CD4-positive, alpha-beta T cell treated with Interferon alpha-2 for 1 hour (primary cell): ENCODE measurements around the gene PCK1.

ENCODE experiments used
- DNase-seq, 2 donors: peaks; one replicate each; pipeline ENCODE4 v3.0.0-alpha.2; 2020 to 2022

The PCK1 gene

DNA sequence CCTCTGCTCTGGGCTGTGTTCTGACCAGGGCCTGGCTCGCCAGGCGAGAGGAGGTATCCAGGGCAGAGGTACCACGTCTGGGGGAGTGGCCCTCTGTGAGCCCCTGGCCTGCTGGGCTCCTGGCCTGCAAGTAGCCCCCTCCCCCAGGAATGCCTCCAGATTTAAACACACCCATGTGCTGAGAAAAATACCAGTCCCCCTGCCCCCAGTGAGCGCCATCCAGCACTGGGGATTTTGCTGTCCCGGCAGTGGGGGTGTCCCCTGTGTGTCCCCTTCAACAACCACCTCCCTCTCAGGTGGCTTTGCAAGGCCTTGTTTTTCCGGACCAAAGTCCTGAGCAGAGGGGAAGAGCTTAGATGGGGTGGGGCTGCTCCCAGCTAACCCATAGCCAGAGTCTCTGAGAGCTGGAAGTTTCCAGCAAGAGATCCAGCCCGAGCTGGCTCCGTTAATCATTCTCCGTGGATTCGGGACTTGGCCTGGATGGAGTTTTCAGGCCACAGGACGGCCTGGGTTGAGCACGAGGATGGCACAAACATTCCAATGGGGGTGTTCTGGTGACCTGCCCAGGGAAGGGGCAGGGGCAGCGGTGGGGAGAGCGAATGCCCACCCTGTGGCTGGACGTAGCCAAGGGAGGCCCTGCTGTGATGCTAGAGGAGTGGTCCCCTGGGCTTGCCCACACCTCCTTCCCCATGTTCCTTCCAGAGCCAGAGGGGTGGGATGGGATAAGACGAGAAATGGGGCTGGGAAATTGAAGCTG lies 29.0 kb downstream of the PCK1 start:
- no peak for DNase-seq

DNA sequence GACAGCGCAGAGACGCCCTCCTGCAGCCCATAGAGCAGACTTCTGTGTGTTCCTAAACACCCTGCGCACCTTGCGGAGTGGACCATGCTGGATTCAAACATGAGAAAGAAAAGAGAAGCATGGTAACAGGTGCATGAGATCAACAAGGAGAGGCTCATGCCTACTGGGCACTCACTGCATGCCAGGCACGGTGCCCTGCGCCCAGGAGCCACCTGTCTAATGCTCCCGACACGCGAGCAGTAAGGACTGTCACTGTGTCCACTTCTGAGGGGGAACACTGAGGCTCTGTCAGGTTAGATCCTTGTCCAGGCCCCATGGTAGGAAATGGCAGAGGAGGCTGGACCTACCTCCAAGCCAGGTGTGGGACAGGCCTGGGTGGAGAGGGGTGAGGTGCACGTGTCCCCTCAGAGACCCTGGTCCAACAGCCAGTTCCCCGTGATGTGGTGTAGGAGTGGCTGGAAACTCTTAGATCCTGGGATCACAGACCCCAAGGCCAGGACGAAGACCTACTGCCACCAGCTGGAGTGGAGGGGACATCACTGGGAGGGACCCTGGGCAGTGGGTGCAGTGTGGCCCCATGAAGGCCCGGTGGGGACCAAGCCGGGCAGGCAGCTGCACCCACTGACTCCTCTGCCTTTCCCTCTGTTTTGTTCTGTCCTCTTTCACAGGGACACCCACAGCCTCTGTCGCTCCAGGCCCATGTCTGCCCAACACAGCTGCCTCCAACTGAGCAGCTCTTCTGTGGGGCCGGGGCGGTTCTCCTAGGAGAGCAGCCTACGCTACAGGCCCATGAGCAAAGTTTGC lies 29.8 kb downstream of the PCK1 start:
- no peak for DNase-seq

DNA sequence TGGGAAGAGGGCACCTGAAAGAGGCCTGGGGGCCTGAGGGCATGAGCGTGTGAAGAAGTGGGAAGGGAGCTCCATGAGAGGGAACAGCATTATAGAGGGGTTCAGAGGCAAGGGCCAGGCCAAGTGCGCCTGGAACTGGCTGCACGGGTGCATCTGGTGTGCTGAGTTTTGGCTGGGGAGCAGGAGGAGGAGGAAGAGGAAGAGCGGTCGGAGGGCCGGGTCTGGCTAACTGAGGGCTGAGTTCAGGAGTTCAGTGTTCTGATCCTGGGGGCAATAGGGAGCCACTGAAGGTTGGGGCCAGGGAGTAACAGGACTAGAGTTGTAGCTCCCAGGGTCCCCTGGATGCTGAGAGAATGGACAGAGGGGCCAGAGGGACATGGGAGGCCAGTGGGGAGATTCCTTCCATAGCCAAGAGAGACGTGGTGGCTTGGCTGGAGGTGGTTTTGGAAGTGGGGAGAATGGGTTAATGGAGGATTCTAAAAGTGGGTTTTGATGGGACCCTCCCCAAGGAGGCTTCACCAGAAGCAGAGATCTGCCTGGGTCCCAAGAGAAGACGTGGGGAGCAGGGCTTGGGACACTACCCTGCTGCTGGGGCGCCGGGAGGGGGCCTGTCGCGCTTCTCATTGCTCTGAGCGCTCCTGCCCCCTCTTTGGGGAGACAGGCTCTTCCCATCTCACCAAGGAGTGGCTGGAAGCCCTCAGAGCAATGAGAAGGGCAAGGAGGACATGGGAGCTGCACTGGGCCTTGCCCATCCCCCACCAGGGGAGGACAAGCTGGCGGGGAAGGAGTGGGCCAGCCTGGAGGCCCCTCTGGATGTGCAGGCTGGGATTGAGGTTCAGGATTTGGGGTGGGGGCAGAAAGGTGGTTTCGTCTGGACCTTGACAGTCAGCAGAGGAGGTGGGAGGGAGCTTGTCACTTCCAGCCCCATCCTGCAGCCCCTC lies 30.6 kb downstream of the PCK1 start:
- no peak for DNase-seq

DNA sequence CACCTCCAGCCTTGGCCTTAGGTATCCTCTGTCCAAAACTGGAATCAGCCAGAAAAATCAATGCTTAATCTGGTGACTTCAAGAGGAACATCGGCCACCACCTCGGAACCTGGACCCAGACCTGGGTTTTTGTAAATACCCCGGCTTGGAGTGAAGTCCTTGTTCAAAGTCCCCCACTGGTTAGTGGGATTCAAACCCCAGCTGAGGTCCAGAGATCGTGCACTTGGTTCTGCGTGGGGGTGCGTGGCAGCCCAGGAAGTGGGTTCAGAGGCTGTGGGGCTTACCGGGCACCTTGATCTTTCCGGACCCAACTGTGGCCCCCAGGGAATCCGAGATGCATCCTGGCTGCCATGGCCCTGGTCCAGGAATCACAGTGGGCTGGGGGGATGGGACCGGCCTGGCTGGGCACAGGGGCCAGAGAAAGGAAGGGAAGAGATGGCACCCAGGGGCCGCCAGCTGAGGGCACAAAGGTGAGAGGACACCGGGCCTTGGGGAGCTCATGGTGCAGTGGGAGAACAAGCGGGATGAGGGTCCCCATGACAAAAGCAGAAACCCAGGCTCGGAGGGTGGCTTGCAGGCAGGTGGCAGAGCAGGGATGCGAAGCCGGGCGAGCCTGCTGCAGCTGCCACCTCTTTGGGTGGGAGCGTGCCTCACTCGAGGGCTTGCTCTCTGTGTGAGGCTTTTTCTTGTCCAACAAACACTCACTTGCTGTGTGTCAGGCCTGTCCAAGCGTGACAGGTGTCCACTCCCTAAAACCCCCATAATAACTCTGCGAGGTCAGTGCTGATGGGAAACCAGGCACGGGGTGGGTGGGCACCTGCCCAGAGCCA lies 31.6 kb downstream of the PCK1 start:
- DNase-seq, result no peak

DNA sequence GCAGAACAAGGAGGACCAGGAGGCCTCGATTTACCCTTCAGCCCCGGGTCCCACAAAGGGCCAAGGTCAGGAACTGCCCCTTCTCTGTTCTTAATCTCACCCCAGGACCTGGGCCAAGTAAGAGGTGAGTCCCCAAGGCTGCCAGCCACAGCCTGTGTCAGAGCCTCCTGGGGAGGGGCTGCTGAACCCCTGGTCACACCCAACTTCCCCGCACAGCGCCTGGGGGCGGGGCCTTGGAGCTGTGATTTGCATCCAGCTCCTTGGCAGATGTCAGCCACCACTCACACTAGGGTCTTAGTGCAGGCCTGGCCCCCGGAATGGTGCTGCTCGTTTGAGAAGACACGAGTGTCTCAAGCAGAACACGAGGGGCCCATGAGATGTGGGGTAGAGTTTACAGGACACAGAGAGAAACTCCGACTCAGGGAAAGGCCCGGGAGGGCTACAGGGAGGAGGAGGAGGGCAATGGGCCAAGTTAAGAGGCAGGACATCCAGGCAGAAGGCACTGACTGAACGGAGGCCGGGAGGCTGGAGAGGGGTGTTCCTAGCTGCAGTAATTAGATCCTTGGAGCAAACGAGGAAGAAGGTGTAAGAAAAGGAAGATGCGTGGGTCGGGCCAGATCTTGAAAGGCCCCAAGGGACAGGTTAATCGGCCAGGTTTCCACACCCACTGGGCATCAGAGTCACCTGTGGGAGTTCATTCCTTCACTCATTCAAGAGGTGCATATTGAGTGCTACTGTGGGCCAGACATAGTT lies 32.4 kb downstream of the PCK1 start:
- DNase-seq, result no peak

DNA sequence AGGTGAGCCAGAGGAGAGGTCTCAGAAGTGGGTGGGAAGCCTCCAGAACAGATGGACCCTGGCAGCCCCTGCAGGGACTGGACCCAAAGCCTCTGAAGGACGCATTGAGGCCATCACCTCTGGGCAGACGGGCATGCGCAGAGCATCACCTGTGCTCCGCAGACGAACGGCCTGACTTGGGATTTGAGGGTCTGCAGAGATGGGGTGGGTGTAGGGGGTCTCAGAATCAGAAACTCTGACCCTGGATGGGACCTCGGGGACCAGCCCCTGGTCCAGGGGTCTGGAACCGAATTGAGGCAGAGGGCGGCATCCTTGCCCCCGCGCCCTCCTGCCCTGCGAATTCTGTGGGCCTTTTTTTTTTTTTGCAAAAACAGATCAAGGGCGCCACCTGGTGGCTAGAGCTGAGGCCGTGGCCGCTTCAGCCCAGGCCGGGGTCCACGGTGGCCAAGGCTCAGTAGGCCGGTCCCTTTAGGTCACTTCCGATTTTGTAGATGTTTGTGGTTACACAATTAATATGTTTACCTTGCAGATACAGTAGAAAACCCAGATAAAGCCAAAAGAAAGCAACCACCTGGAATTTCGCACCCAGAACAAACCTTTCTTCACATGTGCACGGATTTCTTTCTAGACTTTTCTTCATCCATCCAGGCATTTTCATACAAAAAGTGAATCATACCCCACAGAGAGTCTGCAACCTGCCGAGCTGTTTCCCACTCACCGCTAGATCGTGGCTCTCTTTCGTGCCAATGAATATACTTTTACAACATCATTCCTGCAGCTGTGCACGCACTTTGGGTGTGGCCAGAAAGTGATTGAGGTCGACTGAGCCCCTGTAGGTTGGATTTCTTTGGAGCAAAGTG lies 33.4 kb downstream of the PCK1 start:
- peak; percentile 30 to 50 for DNase-seq

DNA sequence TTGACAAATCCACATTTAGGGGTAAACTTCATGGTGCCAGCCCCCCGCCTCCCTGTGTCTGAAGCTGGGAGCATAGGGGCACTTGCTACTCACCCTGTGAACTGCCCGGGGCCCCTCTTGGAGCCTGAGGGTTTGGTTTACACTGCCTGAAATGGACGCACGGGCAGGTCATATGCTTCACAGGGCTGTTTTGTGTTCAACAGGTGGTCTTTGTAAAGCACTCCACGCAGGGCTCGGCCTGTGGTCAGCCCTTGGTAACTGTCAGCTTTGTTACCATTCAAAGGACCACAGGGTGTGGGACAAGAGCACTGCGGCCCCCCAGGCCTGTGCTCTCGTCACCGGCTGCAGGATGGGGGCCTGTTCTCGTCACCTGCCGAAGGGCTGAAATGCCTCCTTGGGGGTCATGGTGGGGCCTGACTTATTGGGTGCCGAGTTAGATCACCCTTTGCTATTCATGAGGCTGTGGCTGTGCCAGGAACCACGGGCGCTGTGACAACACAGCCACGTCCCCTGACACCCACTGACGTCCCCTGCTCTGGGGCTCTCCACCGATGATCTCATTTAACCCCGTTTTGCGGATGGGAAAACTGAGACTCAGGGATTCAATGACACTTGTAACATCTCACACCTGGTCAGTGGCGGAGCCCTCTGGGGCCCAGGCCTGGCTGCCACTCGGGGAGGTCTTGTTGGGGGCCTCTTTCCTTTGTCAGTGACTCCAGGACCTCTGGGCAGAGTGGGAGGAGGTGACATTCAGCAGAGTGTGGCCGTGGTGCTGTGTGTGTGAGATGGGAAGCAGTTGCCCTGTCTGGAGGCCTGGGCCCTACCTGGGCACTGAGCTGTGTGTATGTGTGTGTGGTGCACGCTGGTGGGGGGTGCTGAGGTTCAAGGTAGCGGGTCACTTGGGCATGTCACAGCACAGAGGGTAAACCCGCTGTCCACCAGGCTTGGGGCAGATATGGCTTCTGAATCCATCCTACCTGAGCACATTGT lies 34.4 kb downstream of the PCK1 start:
- DNase-seq, result no peak

DNA sequence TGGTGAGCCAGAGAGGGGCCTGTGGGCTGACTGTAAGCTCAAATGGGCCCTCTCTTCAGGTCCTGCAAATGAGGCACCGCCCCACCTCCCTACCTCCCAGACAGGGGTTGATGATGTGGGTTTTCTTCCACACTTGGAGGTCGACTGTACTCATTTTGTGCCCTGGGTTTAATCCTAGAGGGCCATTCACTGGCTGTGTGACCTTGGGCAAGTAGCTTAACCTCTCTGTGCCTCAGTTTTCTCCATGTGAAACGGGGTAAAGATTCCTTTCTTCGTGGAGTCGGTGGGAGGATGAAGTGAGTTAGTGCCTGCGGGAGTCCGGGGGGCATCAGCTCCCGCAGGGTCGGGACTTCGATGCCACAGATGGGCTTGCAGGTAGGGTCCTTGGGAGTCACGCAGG lies 35.4 kb downstream of the PCK1 start:
- no peak for DNase-seq

DNA sequence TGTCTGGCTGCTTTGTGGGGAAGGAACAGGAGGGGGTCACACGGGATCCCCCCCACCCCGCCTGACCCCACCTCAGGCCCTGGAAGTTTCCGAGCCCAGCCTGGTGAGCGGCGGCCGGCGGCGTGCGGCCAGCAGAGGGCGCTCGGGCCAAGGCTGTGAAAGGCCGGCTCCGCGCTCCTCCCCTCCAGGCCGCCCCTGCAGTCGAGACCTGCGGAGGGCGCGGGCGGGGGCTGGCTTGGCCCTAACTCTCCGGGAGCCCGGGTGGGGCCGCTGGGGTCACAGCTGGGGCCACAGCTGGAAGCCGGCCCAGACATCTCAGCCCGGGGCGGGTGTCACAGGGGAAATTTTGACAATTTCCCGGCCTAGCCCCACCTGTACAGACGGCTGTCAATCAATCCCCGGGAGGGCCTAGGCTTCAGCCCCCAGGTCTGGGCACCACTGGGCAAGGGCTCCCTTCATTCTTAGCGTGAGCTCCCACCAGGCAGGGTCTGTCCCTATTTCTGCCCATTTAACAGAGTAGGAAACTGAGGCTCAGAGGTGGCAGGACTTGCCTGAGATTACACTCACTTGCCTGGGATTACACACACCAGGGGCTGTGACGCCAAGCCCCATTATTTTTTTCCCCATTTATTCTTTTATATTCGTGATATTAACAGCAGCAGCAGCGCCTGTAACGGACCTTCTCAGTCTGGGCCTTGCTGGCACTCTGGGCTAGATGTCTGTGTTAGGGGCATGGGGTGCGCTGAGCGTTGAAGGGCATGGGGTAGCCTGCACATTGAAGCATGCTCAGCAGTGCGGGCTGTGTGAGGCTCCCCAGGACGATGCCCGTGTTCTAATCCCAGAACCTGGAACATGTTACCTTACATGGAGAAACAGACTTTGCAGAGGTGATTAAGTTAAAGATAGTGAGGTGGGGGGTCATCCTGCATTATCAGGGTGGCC lies 36.4 kb downstream of the PCK1 start:
- DNase-seq, result peak; percentile 72 to 78

DNA sequence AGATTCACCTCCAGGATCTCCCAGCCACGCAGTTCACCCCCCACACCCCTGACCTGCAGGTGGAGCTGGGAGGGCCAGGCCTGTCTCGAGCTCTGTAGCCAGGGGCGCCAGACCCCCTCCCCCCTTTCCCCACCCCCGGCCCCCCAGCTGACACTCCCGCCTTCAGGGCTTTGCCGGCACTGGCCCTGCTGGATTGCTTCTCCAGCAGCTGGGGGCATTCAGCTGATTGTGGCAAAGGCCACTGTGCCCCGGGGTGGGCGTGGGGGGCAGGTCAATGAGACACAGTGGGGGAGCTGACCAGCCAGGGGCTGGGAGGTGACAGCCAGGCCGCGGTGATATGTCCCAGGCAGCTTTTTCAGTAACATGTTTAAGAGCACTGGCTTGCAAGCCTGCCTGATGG lies 37.1 kb downstream of the PCK1 start:
- DNase-seq, result no peak

DNA sequence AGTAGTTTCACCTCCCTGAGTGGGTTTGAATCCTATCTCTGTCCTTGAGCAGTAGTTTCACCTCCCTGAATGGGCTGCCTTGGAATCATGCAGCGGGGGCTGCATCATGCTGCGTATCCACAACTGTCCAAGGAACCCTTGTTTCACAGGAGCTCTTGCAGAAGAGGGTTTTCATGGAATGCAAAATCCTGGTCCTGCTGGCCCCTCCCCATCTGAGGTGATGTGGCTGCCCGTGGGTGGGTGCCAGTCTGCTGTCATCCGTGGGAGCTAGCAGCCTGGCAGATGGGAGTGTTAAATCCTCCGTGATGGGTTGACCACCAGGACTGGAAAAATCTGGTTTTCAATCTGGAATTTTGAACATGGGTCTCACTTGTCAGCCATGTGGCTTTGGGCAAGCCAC lies 37.6 kb downstream of the PCK1 start:
- DNase-seq, result no peak

DNA sequence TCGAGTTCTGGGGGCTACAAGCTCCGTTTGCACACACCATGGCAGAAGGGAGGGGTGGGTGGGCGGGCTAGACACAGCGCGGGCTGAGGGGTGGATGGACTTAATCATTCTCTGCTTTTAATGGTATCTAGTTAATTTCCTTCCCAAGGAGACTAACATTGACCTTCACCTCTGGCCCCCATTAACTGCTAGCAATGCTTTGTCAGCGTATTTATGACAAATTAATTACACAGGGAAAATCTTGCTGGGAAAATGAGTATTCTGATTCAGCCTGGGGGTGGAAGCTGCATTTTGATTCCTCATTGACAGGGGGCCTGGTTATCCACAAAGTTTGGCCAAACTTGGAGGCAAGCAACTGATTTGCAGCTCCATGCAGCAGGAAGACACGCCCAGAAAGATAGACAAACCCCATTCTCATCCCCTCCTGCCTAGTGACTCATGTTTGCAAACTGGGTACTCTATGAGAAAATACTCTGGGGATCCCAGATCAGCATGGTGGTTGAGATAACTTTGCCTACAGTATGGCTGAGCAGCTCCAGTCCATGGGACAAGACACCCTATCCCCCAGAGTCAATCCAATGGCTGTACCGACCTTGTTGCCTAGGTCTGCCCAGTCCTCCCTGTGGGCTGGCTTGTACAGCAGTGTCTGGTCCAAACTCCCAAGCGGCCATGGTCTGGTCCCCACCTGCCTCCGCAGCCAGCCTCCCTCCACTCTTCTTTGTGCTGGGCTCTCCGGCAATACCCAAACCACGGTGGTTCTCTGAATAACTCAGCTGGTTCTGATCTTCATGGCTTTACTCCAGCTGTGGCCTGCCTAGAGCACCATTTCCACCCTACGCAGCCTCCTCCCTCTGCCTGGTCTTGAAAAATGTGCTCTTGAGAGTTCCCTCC lies 39.7 kb downstream of the PCK1 start:
- no peak for DNase-seq

DNA sequence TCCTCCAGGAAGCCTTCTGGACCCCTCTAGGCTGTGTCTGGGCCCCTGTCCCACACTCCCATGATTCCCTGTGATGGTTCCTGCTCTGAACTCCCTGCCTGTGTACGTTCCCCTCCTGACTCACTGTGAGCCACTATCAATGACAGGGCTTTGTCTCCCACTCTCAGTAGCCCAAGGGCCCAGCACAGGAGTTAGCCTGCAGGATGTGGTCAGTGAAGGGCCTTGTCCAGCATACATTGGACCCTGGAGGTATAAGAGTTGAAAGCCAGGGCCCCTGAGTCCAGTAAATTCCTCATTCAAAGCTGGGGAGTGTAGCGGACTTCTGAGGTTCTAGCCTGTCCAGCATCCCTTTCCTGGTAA lies 40.3 kb downstream of the PCK1 start:
- DNase-seq, result no peak

DNA sequence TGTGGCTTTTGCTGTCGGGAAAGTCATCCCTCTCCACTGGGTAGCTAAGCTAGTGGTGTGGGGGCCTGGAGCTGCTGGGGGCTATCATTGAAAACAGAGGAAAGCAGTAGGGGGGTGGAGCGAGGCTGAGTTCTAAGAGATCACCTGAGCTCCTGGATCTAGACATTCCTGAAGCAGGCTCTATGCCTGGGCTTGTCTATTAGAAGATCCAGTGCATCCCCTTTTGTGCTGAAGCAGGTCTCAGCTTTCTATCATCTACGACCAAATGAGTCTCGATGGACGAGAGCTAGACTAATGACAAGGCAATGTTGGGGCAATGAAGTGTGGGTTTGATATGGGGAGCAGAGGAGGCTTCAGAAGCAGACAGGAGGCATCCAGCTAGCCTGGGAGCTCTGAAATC lies 40.8 kb downstream of the PCK1 start:
- DNase-seq, result no peak

DNA sequence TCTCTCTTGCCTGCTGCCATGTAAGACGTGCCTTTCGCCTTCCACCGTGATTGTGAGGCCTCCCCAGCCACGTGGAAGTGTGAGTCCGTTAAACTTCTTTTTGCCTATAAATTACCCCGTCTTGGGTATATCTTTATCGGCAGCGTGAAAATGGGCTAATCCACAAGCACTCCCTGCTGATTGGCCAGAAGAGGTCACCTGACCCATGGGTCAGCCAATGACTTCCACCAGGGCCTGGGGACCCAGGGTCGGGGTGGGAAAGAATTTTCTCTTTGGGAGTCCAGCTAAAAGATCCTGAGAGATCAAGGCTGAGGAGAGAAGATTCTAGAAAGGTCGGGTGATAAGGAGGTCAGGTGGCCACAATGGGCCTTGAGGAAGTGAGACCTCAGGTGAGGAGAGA lies 42.2 kb downstream of the PCK1 start:
- no peak for DNase-seq

DNA sequence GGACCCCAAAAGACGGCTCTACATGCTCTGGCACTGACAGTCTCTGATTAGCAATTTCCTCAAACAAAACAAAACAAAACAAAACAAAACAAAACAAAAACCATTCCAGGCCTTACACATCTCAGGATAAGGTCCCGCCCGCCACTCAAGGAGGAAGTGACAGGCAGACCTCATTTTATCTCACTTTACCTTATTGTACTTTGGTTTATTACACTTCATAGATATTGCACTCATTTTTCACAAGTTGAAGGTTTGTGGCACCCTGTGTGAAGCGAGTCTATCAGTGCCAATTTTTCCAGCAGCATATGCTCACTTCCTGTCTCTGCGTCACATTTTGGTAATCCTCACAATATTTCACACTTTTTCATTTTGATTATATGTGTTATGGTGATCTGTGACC lies 44.1 kb downstream of the PCK1 start:
- DNase-seq, result peak in 1 of 2 donors; percentile 62

DNA sequence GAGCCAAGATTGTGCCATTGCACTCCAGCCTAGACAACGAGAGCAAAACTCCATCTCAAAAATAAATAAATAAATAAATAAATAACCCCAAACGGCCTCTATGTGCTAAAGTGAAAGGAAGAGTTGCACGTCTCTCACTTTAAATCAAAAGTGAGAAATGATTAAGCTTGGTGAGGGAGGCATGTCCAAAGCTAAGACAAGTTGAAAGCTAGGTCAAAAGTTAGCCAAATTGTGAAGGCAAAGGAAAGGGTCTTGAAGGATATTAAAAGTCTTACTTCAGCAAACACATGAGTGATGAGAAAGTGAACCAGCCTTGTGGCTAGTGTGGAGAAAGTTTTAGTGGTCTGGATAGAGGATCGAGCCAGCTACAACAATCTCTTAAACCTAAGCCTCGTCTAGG lies 45.0 kb downstream of the PCK1 start:
- DNase-seq, result no peak
